H9 (cell line): ENCODE data around the gene SLC39A2. TPM values are rescaled to one million over a fixed set of nuclear protein-coding genes. Genes with fewer than 3 reads are reported as not detected.

Experiments
- DNase-seq: peaks from one replicate; pipeline ENCODE4 v3.0.0-alpha.2; 2017
- H2AFZ ChIP-seq: one replicate; pipeline ENCODE4 v1.6.1; 2013; ENCODE audit warnings: mild to moderate bottlenecking, low read length, control low read depth, moderate library complexity
- H2AK5ac ChIP-seq: 2 replicates; pipeline ENCODE4 v1.6.1; 2013; ENCODE audit warnings: low read length, control low read depth, mixed read lengths; ENCODE audit not compliant: insufficient read length
- H2BK120ac ChIP-seq: one replicate; pipeline ENCODE4 v1.6.1; 2013; ENCODE audit warnings: low read depth, mild to moderate bottlenecking, low read length, control low read depth, inconsistent platforms; ENCODE audit not compliant: poor library complexity, severe bottlenecking
- H2BK12ac ChIP-seq: 2 replicates; pipeline ENCODE4 v1.6.1; 2013; ENCODE audit warnings: low read length, control low read depth, mixed read lengths, low read depth; ENCODE audit not compliant: insufficient read length
- H2BK15ac ChIP-seq: 2 replicates; pipeline ENCODE4 v1.6.1; 2013; ENCODE audit warnings: low read depth, low read length, control low read depth
- H2BK20ac ChIP-seq: one replicate; pipeline ENCODE4 v1.6.1; 2013; ENCODE audit warnings: low read depth, mild to moderate bottlenecking, low read length, control low read depth, inconsistent platforms; ENCODE audit not compliant: poor library complexity, severe bottlenecking
- H2BK5ac ChIP-seq: 2 replicates; pipeline ENCODE4 v1.6.1; 2013; ENCODE audit warnings: low read length, control low read depth, mixed read lengths; ENCODE audit not compliant: insufficient read length
- H3K14ac ChIP-seq: 2 replicates; pipeline ENCODE4 v1.6.1; 2013; ENCODE audit warnings: low read length, control low read depth; ENCODE audit not compliant: insufficient read depth
- H3K18ac ChIP-seq: 2 replicates; pipeline ENCODE4 v1.6.1; 2013; ENCODE audit warnings: low read depth, mild to moderate bottlenecking, mixed read lengths, low read length, control low read depth; ENCODE audit not compliant: insufficient read length
- H3K23ac ChIP-seq: 2 replicates; pipeline ENCODE4 v1.6.1; 2013; ENCODE audit warnings: low read length, control low read depth, mixed read lengths, low read depth; ENCODE audit not compliant: insufficient read length
- H3K23me2 ChIP-seq: 2 replicates; pipeline ENCODE4 v1.6.1; 2013; ENCODE audit warnings: low read depth, mild to moderate bottlenecking, mixed read lengths, low read length, control low read depth; ENCODE audit not compliant: insufficient read length, poor library complexity, severe bottlenecking
- H3K27ac ChIP-seq: 2 replicates; pipeline ENCODE4 v1.5.1; 2013; ENCODE audit warnings: low read length, control low read depth, mixed read lengths, low read depth; ENCODE audit not compliant: insufficient read length
- H3K27me3 ChIP-seq: 2 replicates; pipeline ENCODE4 v1.6.1; 2013; ENCODE audit warnings: low read length, control low read depth, inconsistent platforms; ENCODE audit not compliant: insufficient read depth
- H3K4ac ChIP-seq: 2 replicates; pipeline ENCODE4 v1.6.1; 2013; ENCODE audit warnings: low read depth, mild to moderate bottlenecking, control low read depth, inconsistent platforms, low read length, moderate library complexity
- H3K4me1 ChIP-seq: 2 replicates; pipeline ENCODE4 v1.6.1; 2013; ENCODE audit warnings: low read length, control low read depth, inconsistent platforms; ENCODE audit not compliant: insufficient read depth
- H3K4me2 ChIP-seq: 2 replicates; pipeline ENCODE4 v1.6.1; 2013; ENCODE audit warnings: low read length, control low read depth, mixed read lengths; ENCODE audit not compliant: insufficient read length, insufficient read depth
- H3K56ac ChIP-seq: 2 replicates; pipeline ENCODE4 v1.6.1; 2013; ENCODE audit warnings: low read depth, mild to moderate bottlenecking, mixed read lengths, low read length, control low read depth; ENCODE audit not compliant: insufficient read length
- H3K79me1 ChIP-seq: 2 replicates; pipeline ENCODE4 v1.6.1; 2013; ENCODE audit warnings: low read depth, mild to moderate bottlenecking, moderate library complexity, low read length, control low read depth, inconsistent platforms; ENCODE audit not compliant: insufficient read depth, poor library complexity, severe bottlenecking
- H3K79me2 ChIP-seq: 2 replicates; pipeline ENCODE4 v1.6.1; 2013; ENCODE audit warnings: low read length, control low read depth, inconsistent platforms; ENCODE audit not compliant: insufficient read depth
- H3K9ac ChIP-seq: 2 replicates; pipeline ENCODE4 v1.6.1; 2013; ENCODE audit warnings: low read length, control low read depth, mixed read lengths; ENCODE audit not compliant: insufficient read length; ENCODE audit errors: extremely low read depth
- H3K9me3 ChIP-seq: one replicate; pipeline ENCODE4 v1.6.1; 2013; ENCODE audit warnings: low read depth, low read length, inconsistent platforms; ENCODE audit not compliant: control insufficient read depth
- H3T11ph ChIP-seq: one replicate; pipeline ENCODE4 v1.6.1; 2013; ENCODE audit warnings: mild to moderate bottlenecking, low read length, control low read depth, inconsistent platforms
- H4K20me1 ChIP-seq: one replicate; pipeline ENCODE4 v1.6.1; 2013; ENCODE audit not compliant: control insufficient read depth, insufficient read length, insufficient read depth
- H4K5ac ChIP-seq: 2 replicates; pipeline ENCODE4 v1.6.1; 2013; ENCODE audit warnings: low read depth, mild to moderate bottlenecking, mixed read lengths, low read length, control low read depth; ENCODE audit not compliant: insufficient read length
- H4K8ac ChIP-seq: replicated peaks from 2 replicates; pipeline ENCODE4 v1.6.1; 2013; ENCODE audit warnings: low read length, control low read depth, mixed read lengths, low read depth; ENCODE audit not compliant: insufficient read length
- H4K91ac ChIP-seq: 2 replicates; pipeline ENCODE4 v1.6.1; 2013; ENCODE audit warnings: low read depth, mild to moderate bottlenecking, moderate library complexity, mixed read lengths, low read length, control low read depth; ENCODE audit not compliant: insufficient read length
- H3K27ac Mint-ChIP-seq, 3 experiments: 2 replicates in 2 of 3; 3 replicates in 1 of 3; pipeline ENCODE4 v1.8.0; 2020 to 2021; ENCODE audit warnings: mixed read lengths in 3 of 3, mild to moderate bottlenecking in 1 of 3, moderate library complexity in 1 of 3
- H3K27me3 Mint-ChIP-seq: 2 replicates; pipeline ENCODE4 v1.8.0; 2021; ENCODE audit warnings: low read depth, mild to moderate bottlenecking, moderate library complexity, mixed read lengths
- H3K36me3 Mint-ChIP-seq, 3 experiments: 2 replicates in 2 of 3; 3 replicates in 1 of 3; pipeline ENCODE4 v1.8.0; 2020 to 2021; ENCODE audit warnings: low read depth in 3 of 3, mixed read lengths in 3 of 3; ENCODE audit not compliant: insufficient read depth in 1 of 3
- H3K4me1 Mint-ChIP-seq, 2 experiments: 2 replicates each; pipeline ENCODE4 v1.8.0; 2020; ENCODE audit warnings: mixed read lengths in 2 of 2
- H3K4me3 Mint-ChIP-seq, 2 experiments: 2 replicates in 1 of 2; 3 replicates in 1 of 2; pipeline ENCODE4 v1.8.0; 2020 to 2021; ENCODE audit warnings: mild to moderate bottlenecking in 2 of 2, mixed read lengths in 2 of 2, moderate library complexity in 1 of 2
- H3K9me3 Mint-ChIP-seq, 2 experiments: 2 replicates in 1 of 2; 3 replicates in 1 of 2; pipeline ENCODE4 v1.8.0; 2020; ENCODE audit warnings: mild to moderate bottlenecking in 2 of 2, mixed read lengths in 2 of 2, moderate library complexity in 1 of 2
- WGBS: extraction: QIAGEN DNeasy Blood & Tissue Kit; methylation state at CpG from one replicate; pipeline ENCODE4 v1.1.7; 2013; ENCODE audit warnings: missing lambda C conversion rate, low lambda C conversion rate, mixed read lengths; ENCODE audit not compliant: insufficient read length; ENCODE audit errors: extremely low coverage; 5-methylcytosine and 5-hydroxymethylcytosine counted together
- total RNA-seq: library from RNA; stranded (reverse); gene quantifications from 2 replicates; pipeline ENCODE4 v1.2.1, GENCODE V29; 2021
- TF ChIP-seq, protein P1 (sequence below): fragments of 200-600 bp; sonication (generic); conservative IDR thresholded peaks from 3 replicates; pipeline ENCODE4 v1.8.0; 2021; ENCODE audit warnings: antibody characterized with exemption, mild to moderate bottlenecking

SLC39A2 gene
- total RNA-seq, 1 experiment from 2014 or later, result not detected

DNA sequence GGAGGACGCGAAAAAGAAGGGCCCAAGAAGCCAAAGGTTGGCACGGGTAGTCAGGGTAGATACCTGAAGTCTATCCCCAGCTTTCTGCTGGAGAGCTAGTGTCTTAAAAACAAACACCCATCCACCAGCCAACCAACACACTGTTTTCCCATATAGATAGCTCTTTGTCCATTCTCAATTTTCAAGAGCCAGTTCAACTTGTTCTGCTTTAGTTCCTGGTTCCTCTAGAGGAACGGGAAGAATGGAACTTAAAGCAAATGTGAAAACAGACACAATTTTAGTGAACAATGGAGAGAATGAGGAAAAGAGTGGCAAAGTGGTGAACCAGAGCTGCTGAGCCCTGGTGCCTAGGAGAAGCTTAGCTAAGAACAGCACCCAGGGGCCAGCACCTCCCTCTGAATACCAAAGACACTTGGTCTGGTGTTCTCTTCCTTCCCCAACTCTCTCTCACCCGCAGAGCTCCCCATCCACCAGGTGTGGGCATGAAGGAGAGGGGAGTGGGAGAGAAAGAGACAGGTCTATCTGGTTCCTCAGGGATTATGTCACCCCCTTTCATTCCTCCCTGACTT is 22.0 kb downstream of the SLC39A2 start:
- Histone ChIP-seq H3T11ph (no peak overlapping the region), H3K23me2 (peaks cover 12% of the 10 kb centered on the region), H2BK120ac (no peak overlapping the region), H3K4me1 (no peaks in the 10 kb centered on the region; the same call in 1 of the 2 replicates), H4K91ac (no peak overlapping the region), H2BK5ac (no peak overlapping the region), H3K4me2 (no peak overlapping the region), H3K79me2 (no peaks in the 10 kb centered on the region), H3K79me1 (no peaks in the 10 kb centered on the region), H2BK15ac (no peak overlapping the region), H2AFZ (no peak overlapping the region), H3K23ac (no peak overlapping the region), H3K9me3 (no peaks in the 10 kb centered on the region), H3K18ac (no peak overlapping the region), H3K27ac (no peak overlapping the region), H4K5ac (no peak overlapping the region), H3K9ac (no peak overlapping the region), H2AK5ac (no peak overlapping the region), H2BK12ac (no peak overlapping the region), H4K20me1 (no peaks in the 10 kb centered on the region), H4K8ac (no peak overlapping the region), H3K4ac (no peak overlapping the region), H3K56ac (no peak overlapping the region), H3K27me3 (peaks cover 8% of the 10 kb centered on the region; the same call in 1 of the 2 replicates), H2BK20ac (no peak overlapping the region), H3K14ac (no peak overlapping the region)
- peaks cover 7 to 21% (median 8%) of the 10 kb centered on the region in 3 experiments; a peak in 4 of 7 replicates for H3K36me3 Mint-ChIP-seq
- H3K4me3 Mint-ChIP-seq, result no peak overlapping the region
- no peaks in the 10 kb centered on the region for H3K9me3 Mint-ChIP-seq
- H3K27me3 Mint-ChIP-seq, result peaks cover 38% of the 10 kb centered on the region
- no peak overlapping the region for H3K27ac Mint-ChIP-seq
- TF ChIP-seq, protein P1, sequence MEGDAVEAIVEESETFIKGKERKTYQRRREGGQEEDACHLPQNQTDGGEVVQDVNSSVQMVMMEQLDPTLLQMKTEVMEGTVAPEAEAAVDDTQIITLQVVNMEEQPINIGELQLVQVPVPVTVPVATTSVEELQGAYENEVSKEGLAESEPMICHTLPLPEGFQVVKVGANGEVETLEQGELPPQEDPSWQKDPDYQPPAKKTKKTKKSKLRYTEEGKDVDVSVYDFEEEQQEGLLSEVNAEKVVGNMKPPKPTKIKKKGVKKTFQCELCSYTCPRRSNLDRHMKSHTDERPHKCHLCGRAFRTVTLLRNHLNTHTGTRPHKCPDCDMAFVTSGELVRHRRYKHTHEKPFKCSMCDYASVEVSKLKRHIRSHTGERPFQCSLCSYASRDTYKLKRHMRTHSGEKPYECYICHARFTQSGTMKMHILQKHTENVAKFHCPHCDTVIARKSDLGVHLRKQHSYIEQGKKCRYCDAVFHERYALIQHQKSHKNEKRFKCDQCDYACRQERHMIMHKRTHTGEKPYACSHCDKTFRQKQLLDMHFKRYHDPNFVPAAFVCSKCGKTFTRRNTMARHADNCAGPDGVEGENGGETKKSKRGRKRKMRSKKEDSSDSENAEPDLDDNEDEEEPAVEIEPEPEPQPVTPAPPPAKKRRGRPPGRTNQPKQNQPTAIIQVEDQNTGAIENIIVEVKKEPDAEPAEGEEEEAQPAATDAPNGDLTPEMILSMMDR, result no peak
- H3K4me1 Mint-ChIP-seq, result peaks cover 22 to 28% of the 10 kb centered on the region in 2 experiments
- no peak for DNase-seq
- WGBS, result no CpG with 5 or more reads among the region's 5 CpGs
